MM.1S (cell line): Measurements from ENCODE around the gene IL12RB1.

Experiments used
- CTCF ChIP-seq: fragments of 300-600 bp; sonication (generic); IDR thresholded peaks from 2 replicates; pipeline ENCODE4 v1.5.1; 2016; ENCODE audit warnings: antibody characterized with exemption, low read length, mixed read lengths
- EZH2 ChIP-seq: fragments of 300-600 bp; sonication (generic); optimal IDR thresholded peaks from 2 replicates; pipeline ENCODE3; 2017; ENCODE audit warnings: low read depth, mild to moderate bottlenecking, antibody characterized with exemption, low read length, mixed read lengths
- EZH2phosphoT487 ChIP-seq: fragments of 300-600 bp; sonication (generic); IDR thresholded peaks from 2 replicates; pipeline ENCODE4 v1.6.1; 2018; ENCODE audit warnings: antibody characterized with exemption, low read length

DNA sequence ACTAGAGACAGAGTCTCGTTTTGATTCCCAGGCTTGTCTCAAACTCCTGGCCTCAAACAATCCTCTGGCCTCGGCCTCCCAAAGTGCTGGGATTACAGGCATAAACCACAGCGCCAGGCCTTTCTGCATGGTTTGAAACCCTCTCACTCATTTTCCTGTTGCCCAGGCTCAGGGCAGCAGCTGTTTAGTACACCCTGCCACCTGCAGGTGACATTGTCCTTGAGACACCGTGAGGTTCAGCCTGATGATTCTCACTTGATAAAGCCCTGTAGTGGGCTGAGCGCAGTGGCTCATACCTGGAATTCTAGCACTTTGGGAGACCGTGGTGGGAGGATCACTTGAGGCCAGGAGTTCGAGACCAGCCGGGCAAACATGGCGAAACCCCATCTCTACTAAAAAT, 12.5 kb downstream of the IL12RB1 start:
- TF ChIP-seq CTCF, result no peak
- TF ChIP-seq EZH2, result no peak
- TF ChIP-seq EZH2phosphoT487, result no peak
